ENCODE results near the gene PDHB. TPM values are rescaled to one million over a fixed set of nuclear protein-coding genes. Genes with fewer than 3 reads are reported as not detected.

Gene PDHB
- total and polyA plus RNA-seq, 2 of the 13 experiments (the other 11 are each of a cell fraction or from before 2014, with no cell fraction given) = 108 to 153 TPM

DNA sequence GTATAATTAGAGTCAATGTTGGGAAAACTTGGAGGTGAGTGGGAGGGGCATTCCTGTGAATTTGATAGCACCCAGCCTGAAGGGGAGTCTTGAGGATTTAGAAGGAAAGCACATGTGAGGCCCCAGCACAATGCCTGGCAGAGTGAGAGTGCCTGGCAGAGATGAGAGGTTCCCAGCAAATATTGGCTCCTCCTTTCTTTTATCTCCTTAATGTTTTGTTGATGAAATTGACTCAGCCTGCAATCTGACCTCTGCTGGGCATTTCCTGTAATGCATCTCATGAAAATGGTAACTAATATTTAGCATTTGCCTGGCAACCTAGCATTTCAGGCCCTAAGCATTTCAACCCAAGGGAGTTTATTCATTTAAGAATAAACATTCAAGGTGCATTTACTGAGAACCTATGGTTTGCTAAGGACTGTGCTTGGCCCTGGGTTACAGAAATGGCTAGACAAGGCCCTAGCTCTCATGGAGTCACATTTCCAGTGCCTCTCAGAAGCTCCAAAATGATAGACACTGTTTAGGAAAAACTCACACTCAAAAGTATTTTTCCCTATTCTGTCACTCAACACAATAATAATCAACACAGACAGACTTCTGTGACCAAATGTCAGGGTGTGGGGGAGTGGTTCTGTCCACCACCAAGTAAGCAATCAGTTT is 19.0 kb downstream of the PDHB start:
- Histone ChIP-seq H3K79me2 (ENCODE audit: insufficient read depth, low read length) (no peaks in the 10 kb centered on the region), H3K36me3 (replicated peaks in 1 of 2; ENCODE audit: control insufficient read depth in 1 of 2, insufficient read depth in 2 of 2, low read length in 2 of 2) (peaks cover 3 to 4% of the 10 kb centered on the region in 2 experiments; a peak in 3 of 5 replicates), H3K27ac (ENCODE audit: extremely low read length, insufficient read depth, low read length) (no peak overlapping the region), H4K20me1 (ENCODE audit: insufficient read depth, low read length) (no peaks in the 10 kb centered on the region), H2AFZ (ENCODE audit: low read length) (no peak overlapping the region), H3K4me1 (ENCODE audit: insufficient read depth, low read length) (peaks cover 22% of the 10 kb centered on the region), H3K9ac (ENCODE audit: insufficient read depth, low read depth, low read length) (no peak overlapping the region), H3K9me3 (ENCODE audit: low read length) (no peaks in the 10 kb centered on the region), H3K27me3 (ENCODE audit: control insufficient read depth in 1 of 2, insufficient read depth in 2 of 2, low read length in 2 of 2) (no peaks in the 10 kb centered on the region), H3K4me3 (replicated peaks in 1 of 3; ENCODE audit: insufficient read depth in 1 of 3, low read depth in 2 of 3, low read length in 3 of 3) (no peak overlapping the region), H3K4me2 (ENCODE audit: low read depth, low read length) (no peak overlapping the region)
- peak; percentile 38 for DNase-seq (ENCODE audit: low spot score)
- CTCF ChIA-PET (ENCODE audit: low intra/inter-chr PET ratio, low total read pairs) = interaction anchor here (1.1 to 2.9 kb wide), 4 partner anchors 81 to 236 kb away, joined by 3 to 25 read pairs (median 5); no protein-coding TSS in a partner anchor
- BruUV-seq (replicated peaks) = no TSS peak
- ATAC-seq = peak; percentile 32; the same call in 1 of the 3 replicates
- in situ Hi-C loops (cut with HindIII; ENCODE audit: extremely low pct_ligation_motif_present, low pct_unique_long_range_greater_than_20kb) (loop anchor here (5.0 to 10.0 kb wide), 2 partner anchors 92 to 230 kb away; no protein-coding TSS in a partner anchor), intact Hi-C loops (cut with micrococcal nuclease; ENCODE audit: unreplicated experiment) (loop anchor here (1.0 to 5.0 kb wide), 3 partner anchors 93 to 227 kb away; partner anchors contain the start of genes HTD2 and RPP14)
- FAIRE-seq = peak; percentile 64
- POLR2A ChIA-PET = no interaction called here
- TF ChIP-seq ZNF558 (CRISPR knock-in tag; IDR thresholded peaks at IDR 0.05; ENCODE audit: borderline replicate concordance) = no peak
- TF ChIP-seq ZNF784 (CRISPR knock-in tag; IDR thresholded peaks at IDR 0.05; ENCODE audit: borderline replicate concordance) = no peak
- no peak for TF ChIP-seq ZBTB2 (CRISPR knock-in tag; IDR thresholded peaks at IDR 0.05; ENCODE audit: low read depth)
- no peak for TF ChIP-seq PAF1 (CRISPR knock-in tag; IDR thresholded peaks at IDR 0.05)
- no peak for TF ChIP-seq PAWR (CRISPR knock-in tag; IDR thresholded peaks at IDR 0.05; ENCODE audit: borderline replicate concordance)
- peak; percentile 60 for TF ChIP-seq RAD21 (CRISPR knock-in tag; IDR thresholded peaks at IDR 0.05)
- no peak for TF ChIP-seq ZKSCAN1 (IDR thresholded peaks at IDR 0.05; ENCODE audit: low read length)
- no peak for TF ChIP-seq ZNF7 (CRISPR knock-in tag; IDR thresholded peaks at IDR 0.05)
- TF ChIP-seq ZBTB40 (IDR thresholded peaks at IDR 0.05) = no peak
- TF ChIP-seq ZBTB40 (CRISPR knock-in tag; IDR thresholded peaks at IDR 0.05) = no peak
- TF ChIP-seq ZNF713 (CRISPR knock-in tag; IDR thresholded peaks at IDR 0.05) = no peak

Data from HepG2 (cell line).